Measurements from ENCODE around the gene CREBBP. TPM values are rescaled to one million over a fixed set of nuclear protein-coding genes. Genes with fewer than 3 reads are reported as not detected.

Gene CREBBP
- total and polyA plus RNA-seq, 2 donors (not counting 3 experiments of a cell fraction or from before 2014, with no cell fraction given), result 13.8 to 72.7 TPM

DNA sequence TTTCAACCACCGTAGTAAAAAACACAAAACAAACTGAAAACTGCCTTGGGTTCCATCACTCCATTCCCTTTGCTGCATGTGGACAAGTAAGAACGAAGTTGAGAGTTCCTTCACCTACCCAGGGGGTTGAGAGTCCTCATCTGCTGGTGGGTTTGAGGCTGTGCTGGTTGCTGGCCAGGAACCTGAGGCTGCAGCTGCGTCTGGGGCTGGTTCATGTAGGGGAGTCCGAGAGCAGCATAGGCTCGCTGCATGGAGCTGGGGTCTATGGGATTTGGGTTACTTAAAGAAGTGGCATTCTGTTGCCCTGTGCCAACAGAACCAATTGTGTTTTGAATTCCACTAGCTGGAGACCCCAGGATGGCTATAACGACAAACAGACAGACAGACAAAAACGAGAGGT lies 97.9 kb downstream of the CREBBP start:
- Histone ChIP-seq H3K9me3 (replicated peaks; ENCODE audit: control insufficient read depth, insufficient read depth, low read length) (no peaks in the 10 kb centered on the region), H3K27me3 (ENCODE audit: control insufficient read depth in 2 of 2, insufficient read depth in 2 of 2, low read length in 2 of 2) (no peaks in the 10 kb centered on the region), H2AFZ (ENCODE audit: low read depth, low read length) (no peak overlapping the region), H3K79me2 (ENCODE audit: control insufficient read depth, insufficient read depth, low read length) (peaks cover 20% of the 10 kb centered on the region), H4K20me1 (replicated peaks; ENCODE audit: control insufficient read depth, extremely low read depth, insufficient read depth, low read length) (peaks cover 4% of the 10 kb centered on the region), H3K4me3 (replicated peaks in 1 of 3; ENCODE audit: insufficient read depth in 1 of 3, low read depth in 1 of 3, low read length in 3 of 3) (no peak overlapping the region), H3K9ac (replicated peaks; ENCODE audit: extremely low read depth, insufficient read depth, low read length) (no peak overlapping the region), H3K36me3 (ENCODE audit: control insufficient read depth in 2 of 2, extremely low read depth in 1 of 2, insufficient read depth in 2 of 2, low read length in 2 of 2) (peaks cover 11 to 25% of the 10 kb centered on the region in 2 experiments), H3K9me1 (replicated peaks; ENCODE audit: control insufficient read depth, extremely low read depth, insufficient read depth, low read length) (no peaks in the 10 kb centered on the region), H3K4me1 (ENCODE audit: control insufficient read depth, extremely low read depth, insufficient read depth, low read length) (no peaks in the 10 kb centered on the region), H3K27ac (ENCODE audit: insufficient read depth, low read depth, low read length) (no peak overlapping the region), H3K4me2 (ENCODE audit: insufficient read depth, low read length) (no peak overlapping the region)
- CTCF ChIA-PET, result interaction anchor here (1.2 kb wide), 1 partner anchor 12 kb away, joined by 3 read pairs; no protein-coding TSS in a partner anchor
- TF ChIP-seq MYC (IDR thresholded peaks at IDR 0.05; ENCODE audit: low read depth, low read length), result no peak
- TF ChIP-seq, protein P1, sequence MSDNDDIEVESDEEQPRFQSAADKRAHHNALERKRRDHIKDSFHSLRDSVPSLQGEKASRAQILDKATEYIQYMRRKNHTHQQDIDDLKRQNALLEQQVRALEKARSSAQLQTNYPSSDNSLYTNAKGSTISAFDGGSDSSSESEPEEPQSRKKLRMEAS (IDR thresholded peaks at IDR 0.05; ENCODE audit: insufficient read depth, insufficient read length), result no peak
- TF ChIP-seq EZH2 (IDR thresholded peaks at IDR 0.05; ENCODE audit: borderline replicate concordance, low read depth, low read length, severe bottlenecking), result no peak
- TF ChIP-seq POLR2AphosphoS5 (IDR thresholded peaks at IDR 0.05; ENCODE audit: insufficient read depth, low read depth, low read length), result no peak
- TF ChIP-seq CTCF (IDR thresholded peaks at IDR 0.05; ENCODE audit: extremely low read depth in 1 of 2, insufficient read depth in 1 of 2, low read depth in 1 of 2, low read length in 2 of 2), result no peak
- TF ChIP-seq POLR2A (IDR thresholded peaks at IDR 0.05; ENCODE audit: low read depth, low read length), result no peak
- no peak for TF ChIP-seq JUN (IDR thresholded peaks at IDR 0.05; ENCODE audit: borderline replicate concordance, insufficient read depth, insufficient read length, low read depth)
- no peak for TF ChIP-seq GATA2 (IDR thresholded peaks at IDR 0.05; ENCODE audit: insufficient read depth, insufficient read length, low read depth, low read length)
- no peak for TF ChIP-seq FOS (IDR thresholded peaks at IDR 0.05; ENCODE audit: borderline replicate concordance, insufficient read depth, low read length)
- intact Hi-C loops (cut with micrococcal nuclease), result no loop called here
- POLR2A ChIA-PET, result no interaction called here
- BruUV-seq (replicated peaks), result no TSS peak
- DNase-seq (ENCODE audit: low read depth, low spot score) (no peak), FAIRE-seq (no peak)
- dilution Hi-C loops (cut with MboI; ENCODE audit: extremely low pct_ligation_motif_present, low sequenced_read_pairs), result no loop called here

Data from endothelial cell of umbilical vein (primary cell).